HG02981 (cell line): ENCODE results near the gene DOK3.
A peak's percentile ranks its signal among the peaks of the same experiment; 100 is the strongest.
"Not testable (repeated sequence)": the region's sequence is repeated elsewhere in the genome, so short reads cannot be mapped to it uniquely, and the experiment has no call there.

ENCODE experiments used
- ATAC-seq: cut with Tn5 transposase; IDR thresholded peaks from one replicate; pipeline ENCODE4 v1.9.1; 2021; ENCODE audit warnings: mild to moderate bottlenecking, moderate library complexity; ENCODE audit not compliant: unreplicated experiment

DOK3 gene

GRCh38 chr5:177536386-177536785 is 26.8 kb upstream of the DOK3 start:
- ATAC-seq = no peak

GRCh38 chr5:177535125-177535524 is 25.5 kb upstream of the DOK3 start:
- no peak for ATAC-seq

- not testable (repeated sequence) for ATAC-seq
These were observed 24.8 kb upstream of the DOK3 start for GRCh38 chr5:177534433-177534832.

GRCh38 chr5:177531209-177531940 is 21.7 kb upstream of the DOK3 start:
- no peak for ATAC-seq

- ATAC-seq = no peak
These were observed 21.0 kb upstream of the DOK3 start for GRCh38 chr5:177530638-177531037.

GRCh38 chr5:177529247-177530203 is 19.9 kb upstream of the DOK3 start:
- no peak for ATAC-seq

- no peak for ATAC-seq
These were observed 19.0 kb upstream of the DOK3 start for GRCh38 chr5:177528631-177529030.

GRCh38 chr5:177527595-177527994 is 18.0 kb upstream of the DOK3 start:
- ATAC-seq = no peak

GRCh38 chr5:177526791-177527190 is 17.2 kb upstream of the DOK3 start:
- ATAC-seq = no peak

GRCh38 chr5:177526191-177526590 is 16.6 kb upstream of the DOK3 start:
- no peak for ATAC-seq

GRCh38 chr5:177524941-177525655 is 15.5 kb upstream of the DOK3 start:
- ATAC-seq = no peak

- no peak for ATAC-seq
These were observed 14.9 kb upstream of the DOK3 start for GRCh38 chr5:177524539-177524900.

GRCh38 chr5:177523711-177524538 is 14.3 kb upstream of the DOK3 start:
- no peak for ATAC-seq

GRCh38 chr5:177520916-177521513 is 11.4 kb upstream of the DOK3 start:
- no peak for ATAC-seq

GRCh38 chr5:177520271-177520670 is 10.6 kb upstream of the DOK3 start:
- no peak for ATAC-seq

GRCh38 chr5:177519463-177520235 is 10.0 kb upstream of the DOK3 start:
- ATAC-seq = no peak

- peak; percentile 77 for ATAC-seq
These were observed 7.3 kb upstream of the DOK3 start, which contains the start of gene DDX41 for GRCh38 chr5:177516601-177517568. Gene DDX41 (minus strand): TSS chr5:177516961. CDS start chr5:177516945, 16 bp downstream.

- no peak for ATAC-seq
These were observed 6.0 kb upstream of the DOK3 start for GRCh38 chr5:177515580-177515979.
